T-helper 22 cell (primary cell): ENCODE data around the gene SFMBT2.
"Not testable (repeated sequence)": the region's sequence is repeated elsewhere in the genome, so short reads cannot be mapped to it uniquely, and the experiment has no call there.

ENCODE experiments used
- DNase-seq: peaks from one replicate; pipeline ENCODE4 v3.0.0-alpha.2; 2020; ENCODE audit warnings: low read depth

SFMBT2 gene

GRCh38 chr10:7320072-7320471 is 90.8 kb downstream of the SFMBT2 start:
- DNase-seq = no peak

GRCh38 chr10:7319632-7320031 is 91.2 kb downstream of the SFMBT2 start:
- DNase-seq = no peak

- no peak for DNase-seq
These were observed 92.0 kb downstream of the SFMBT2 start for GRCh38 chr10:7318836-7319235.

DNA sequence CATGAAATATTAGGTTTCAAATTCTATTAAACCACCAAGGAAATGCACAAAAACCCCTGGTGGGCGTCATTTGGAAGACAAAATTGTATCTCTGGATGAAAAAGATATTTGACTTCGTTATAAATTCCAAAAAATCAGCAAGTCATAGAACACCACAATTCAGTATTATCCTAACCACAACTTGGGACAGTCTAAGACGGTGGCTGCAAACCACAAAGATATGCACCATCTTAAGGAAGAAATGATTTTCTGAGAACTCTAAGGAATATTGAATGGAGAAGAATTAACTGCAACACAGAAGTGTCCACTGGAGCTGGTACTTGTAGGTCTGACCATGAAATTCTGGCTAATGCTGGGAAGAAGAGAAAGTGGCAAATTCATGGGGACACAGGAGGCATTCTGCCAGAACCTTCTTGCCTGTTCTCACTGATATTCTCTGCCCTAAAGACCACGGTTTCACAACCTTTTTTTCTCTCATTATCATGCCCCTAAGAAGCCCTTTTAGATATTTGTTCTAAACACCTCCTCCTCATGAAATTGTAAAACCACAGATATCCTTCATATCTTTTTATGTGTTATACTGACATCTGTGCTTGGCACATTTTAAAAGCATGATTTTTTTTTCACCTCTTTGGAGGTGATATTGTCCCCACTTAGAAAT is 92.9 kb downstream of the SFMBT2 start:
- no peak for DNase-seq

DNA sequence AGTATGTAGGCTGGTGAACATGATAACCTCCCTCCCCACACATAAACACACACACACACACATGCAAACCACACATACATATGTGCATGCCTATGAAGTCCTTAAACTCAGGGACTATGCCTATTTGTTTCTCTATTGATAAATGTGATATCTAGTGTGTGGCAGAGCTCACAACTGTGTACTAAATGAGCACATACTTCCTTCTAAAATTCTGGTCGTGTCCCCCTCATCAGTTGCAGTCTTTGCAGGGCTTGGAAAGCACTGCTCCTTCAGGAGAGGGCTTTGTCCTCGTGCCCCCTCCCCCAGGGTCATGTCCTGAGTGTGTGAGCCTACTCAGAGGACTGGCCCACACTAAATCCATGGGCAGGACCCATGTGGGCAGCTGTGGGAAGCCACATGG is 94.0 kb downstream of the SFMBT2 start:
- DNase-seq = no peak

- no peak for DNase-seq
These were observed 94.9 kb downstream of the SFMBT2 start for GRCh38 chr10:7315906-7316305.

- DNase-seq = no peak
These were observed 96.7 kb downstream of the SFMBT2 start for GRCh38 chr10:7314170-7314569.

DNA sequence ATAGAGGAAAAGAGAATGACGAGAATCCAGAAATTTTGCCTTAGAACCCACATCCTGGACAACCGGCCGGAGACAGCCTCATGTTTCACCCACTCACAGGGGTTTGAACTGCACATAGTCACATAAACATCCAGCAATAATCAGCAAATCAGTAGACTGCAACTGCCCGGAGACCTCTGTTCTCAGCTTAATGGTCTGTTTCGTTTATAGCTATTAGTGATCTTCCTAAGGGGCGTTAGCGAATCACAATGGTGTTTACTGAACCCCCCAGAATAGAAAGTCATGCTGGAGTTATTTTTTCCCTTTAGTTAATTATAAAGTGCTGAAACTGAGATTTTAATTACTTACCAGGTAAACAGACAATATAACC is 98.4 kb downstream of the SFMBT2 start:
- DNase-seq = no peak

DNA sequence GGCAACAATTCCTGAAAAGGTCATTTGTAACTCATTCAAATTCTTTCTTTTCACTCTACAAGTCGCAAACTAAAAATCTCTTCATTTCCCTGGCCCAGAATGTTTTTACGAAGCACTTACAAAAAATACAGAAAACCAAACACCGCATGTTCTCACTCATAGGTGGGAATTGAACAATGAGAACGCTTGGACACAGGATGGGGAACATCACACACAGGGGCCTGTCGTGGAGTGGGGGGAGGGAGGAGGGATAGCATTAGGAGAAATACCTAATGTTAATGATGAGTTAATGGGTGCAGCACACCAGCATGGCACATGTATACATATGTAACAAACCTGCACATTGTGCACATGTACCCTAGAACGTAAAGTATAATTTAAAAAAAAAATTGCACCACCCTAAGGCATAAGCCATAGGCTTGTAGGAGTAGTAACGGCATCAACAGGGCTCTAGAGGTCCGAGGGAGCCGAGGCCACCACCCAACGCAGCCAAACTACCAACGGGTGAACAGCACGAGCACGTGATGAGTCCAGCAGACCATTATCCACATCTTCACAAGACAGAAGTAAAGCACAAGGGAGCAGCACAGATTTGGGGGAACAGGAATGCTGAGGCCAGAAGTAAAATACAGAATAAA is 98.9 kb downstream of the SFMBT2 start:
- not testable (repeated sequence) for DNase-seq

DNA sequence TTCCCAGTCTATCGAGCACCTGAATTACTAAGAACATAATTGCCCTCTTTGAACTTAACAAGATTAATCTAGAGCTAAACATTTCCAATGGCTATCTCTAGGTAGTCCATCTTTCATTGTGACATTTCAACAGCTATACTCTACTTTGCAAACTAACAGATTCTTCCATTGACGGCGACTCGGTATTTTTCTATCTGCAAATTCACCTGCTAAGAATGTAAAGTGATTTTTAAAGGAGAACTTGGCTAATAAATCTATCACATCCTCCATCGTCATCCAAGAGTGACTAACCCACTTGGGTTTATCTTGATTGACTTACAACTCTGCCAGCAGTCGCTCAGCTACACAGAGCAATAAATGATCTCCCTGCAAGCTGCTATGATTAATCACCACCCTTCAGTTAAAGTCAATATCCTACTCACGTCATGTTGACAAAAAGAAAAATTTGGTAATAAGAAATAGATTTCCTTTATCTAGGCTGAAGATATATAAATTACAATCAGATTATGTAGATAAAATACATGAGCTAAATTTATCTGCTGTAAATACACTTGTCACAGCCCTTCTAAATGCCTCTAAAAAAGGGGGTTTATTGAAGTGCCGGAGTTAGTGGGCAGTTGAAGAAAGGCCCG is 99.5 kb downstream of the SFMBT2 start:
- DNase-seq = no peak

DNA sequence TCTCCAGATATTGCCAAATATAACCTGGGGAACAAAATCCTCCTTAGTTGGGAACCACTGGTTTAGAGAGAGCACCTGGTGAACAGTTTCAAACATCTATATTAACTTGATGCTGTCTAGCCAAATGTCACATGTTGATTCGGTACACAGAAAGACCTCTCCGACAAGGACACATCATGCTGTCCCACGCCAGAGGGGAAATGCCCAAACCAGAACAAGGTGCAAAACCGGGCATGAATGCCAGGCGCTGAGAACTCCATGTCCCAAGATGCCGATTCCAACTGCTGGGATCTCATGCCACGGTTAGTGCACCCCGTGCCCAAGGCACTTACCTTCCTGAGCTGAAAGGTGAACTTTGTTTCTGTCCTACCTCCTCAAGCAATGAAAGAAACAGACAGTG is 100.8 kb downstream of the SFMBT2 start:
- DNase-seq = no peak

DNA sequence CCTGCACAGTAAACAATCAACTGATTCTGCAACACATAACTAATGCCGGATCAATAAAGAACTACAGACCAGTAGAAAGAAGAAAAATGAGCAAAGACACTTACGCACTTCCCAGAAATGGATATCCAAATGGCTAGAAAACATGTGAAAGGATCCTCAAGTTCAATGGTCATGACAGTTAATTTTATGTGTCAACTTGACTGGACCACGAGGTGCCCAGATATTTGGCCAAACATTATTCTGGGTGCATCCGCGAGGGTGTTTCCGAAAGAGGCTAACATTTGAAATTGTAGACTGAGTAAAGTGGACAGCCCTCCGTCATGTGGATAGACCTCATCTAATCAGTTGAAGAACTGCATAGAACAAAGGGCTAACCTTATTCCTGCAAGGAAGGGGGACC is 102.0 kb downstream of the SFMBT2 start:
- DNase-seq = no peak

DNA sequence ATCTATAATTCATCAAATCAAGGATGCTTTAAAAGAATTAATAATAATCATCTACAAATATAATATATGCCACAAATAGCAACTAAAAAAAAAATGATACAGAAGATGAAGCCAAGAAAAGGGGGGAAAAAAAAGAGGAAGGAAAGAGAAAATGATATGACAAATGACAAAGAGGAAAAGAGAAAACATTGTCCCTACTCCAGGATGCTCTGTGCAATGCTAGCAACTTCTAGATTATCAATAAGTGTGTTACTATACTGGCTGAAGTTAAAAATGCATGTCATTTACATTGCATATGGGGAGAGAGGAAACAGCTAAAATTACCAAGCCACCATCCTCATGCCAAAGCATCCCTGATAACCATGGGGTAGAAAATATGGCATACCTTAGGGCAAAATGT is 104.2 kb downstream of the SFMBT2 start:
- no peak for DNase-seq

DNA sequence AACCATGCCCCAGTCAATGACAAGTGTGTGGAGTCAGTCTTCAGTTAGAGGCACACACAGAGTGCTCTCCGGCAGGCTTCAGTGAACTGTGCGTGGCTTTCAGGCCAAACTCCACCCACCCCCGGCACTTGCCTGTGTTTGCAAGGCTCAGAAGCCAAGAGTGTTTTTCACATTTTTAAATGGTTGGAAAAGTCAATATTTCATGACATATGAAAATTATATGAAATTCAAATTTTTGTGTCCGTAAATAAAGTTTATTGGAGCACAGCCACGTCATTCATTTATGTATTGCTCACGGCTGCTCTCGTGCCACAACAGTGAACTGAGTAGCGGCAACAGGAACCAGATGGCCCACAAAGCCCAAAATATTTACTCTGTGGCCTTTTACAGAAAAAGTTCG is 104.7 kb downstream of the SFMBT2 start:
- no peak for DNase-seq

DNA sequence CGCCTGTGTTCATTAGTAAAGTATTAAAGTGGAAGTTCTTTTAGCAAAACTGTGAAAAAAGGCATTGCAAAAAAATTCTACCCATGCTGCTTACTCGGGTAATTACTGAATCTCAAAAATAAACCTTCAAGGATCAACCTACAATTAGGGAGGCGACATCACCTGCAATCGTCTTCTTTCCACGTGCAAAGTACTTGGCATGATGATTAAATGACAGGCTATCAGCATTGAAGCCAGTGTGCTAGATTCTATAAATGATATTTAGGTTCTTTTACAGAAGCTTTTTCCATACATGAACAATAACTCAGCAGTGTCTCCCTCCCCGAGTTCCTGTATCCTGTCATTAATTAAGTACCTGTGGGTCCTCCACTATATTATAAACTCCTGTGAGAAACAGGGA is 105.8 kb downstream of the SFMBT2 start:
- no peak for DNase-seq

DNA sequence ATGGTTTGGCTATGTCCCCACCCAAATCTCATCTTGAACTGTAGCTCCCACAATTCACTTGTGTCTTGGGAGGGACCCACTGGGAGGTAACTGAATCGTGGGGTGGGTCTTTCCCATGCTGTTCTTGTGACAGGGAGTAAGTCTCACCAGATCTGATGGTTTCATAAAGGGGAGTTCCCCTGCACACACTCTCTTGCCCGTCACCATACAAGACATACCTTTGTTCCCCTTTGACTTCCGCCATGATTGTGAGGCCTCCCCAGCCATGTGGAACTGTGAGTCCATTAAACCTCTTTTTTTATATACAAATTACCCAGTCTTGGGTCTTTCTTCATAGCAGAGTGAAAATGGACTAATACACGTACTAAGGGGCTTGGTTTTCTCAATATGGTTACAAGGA is 106.7 kb downstream of the SFMBT2 start:
- DNase-seq = no peak

DNA sequence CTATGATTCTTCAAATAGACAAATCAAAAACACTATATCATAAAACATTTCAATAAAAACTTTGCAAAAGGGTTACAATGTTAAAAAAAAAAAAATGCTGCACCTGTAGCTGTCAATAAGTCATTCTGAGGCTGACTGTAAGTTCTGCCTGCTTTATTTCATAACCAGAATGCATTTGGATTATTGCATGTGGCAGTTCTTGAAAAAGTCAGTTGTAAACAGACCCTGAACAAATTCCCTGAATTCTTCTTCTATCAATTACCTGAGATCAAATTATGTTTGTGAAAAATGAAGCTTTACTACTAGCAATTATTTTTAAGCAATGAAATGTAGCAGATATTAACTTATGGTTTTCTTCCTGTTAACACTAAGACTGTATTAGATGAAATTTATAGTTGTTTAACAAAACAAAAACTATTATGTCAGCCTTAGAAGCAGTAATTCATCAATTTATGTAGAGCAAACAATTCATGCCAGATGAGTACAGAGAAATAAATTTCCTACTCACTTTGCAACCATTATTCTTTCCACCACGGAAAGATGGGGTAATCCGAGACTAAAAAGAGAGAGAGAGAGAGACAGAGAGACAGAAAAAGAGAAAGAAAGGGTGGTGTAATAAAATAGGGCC is 107.8 kb downstream of the SFMBT2 start:
- no peak for DNase-seq

DNA sequence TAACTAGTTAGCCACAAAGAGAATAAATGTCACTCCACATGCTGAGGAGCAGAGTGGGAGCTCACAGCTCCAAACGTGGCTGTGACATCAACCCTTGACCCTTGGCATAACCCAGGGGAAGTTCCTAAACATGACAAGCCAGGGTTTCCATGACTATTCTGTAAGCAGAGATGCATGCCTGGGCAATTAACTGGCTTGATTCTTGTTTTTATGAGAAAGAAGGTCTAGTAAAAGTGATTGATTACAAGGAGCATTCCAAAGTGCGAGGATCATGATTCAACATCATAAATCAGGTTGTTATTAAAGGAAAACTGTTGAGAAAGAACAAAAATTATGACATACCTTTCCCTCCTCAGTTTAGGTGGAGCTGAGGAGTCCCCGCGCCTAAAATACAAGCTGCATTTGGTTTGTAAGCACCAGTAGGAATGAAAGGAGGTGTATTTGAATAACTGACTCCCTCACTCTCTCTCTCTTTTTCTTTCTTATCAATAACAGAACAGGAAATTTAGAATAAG is 108.4 kb downstream of the SFMBT2 start:
- no peak for DNase-seq

GRCh38 chr10:7301006-7301778 is 109.6 kb downstream of the SFMBT2 start:
- no peak for DNase-seq

DNA sequence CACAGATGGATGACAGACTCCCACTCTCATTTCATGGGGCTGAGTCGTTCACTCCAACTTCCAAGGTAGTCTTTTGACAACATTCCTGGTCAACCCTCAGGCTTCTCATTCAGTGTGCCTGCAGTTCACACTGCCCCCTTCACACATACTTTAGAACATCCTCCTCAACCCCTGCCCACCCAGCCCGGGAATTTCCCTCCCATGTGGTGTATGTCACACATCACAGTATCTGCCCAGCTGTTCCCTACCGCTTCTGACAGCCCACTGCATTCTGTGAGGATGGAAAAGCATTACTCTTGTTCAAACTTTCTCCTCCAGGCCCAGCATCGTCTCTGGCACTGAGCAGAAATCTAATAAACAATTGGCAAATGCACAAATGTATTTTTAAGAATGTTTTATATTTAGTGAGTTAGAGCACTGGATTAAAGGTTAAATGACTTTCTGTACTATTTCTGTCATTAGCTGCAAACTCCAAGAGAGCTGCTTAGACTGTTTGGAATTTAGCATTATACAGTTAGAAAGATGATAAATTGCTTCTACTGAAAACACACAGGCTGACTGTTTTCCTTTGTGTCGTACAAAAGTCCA is 110.4 kb downstream of the SFMBT2 start:
- DNase-seq = no peak

DNA sequence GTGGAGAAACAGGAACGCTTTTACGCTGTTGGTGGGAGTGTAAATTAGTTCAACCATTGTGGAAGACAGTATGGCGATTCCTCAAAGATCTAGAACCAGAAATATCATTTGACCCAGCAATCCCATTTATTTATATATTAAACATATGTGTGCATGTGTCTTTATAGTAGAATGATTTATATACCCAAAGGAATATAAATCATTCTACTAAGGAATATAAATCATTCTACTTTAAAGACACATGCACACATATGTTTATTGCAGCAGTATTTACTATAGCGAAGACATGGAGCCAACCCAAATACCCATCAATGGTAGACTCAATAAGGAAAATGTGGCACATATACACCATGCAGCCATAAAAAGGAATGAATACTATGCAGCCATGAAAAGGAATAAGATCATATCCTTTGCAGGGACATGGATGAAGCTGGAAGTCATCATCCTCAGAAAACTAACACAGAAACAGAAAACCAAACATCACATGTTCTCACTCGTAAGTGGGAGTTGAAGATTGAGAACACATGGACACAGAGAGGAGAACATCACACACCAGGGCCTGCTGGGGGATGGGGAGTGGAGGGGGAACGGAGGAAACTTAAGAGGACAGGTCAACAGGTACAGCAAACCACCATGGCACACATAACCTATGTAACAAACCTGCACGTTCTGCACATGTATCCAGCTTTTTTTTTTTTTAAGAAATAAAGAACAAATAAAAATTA is 111.1 kb downstream of the SFMBT2 start:
- DNase-seq = not testable (repeated sequence)
